ENCODE data around the gene ZC3H18.

ZC3H18 gene

DNA sequence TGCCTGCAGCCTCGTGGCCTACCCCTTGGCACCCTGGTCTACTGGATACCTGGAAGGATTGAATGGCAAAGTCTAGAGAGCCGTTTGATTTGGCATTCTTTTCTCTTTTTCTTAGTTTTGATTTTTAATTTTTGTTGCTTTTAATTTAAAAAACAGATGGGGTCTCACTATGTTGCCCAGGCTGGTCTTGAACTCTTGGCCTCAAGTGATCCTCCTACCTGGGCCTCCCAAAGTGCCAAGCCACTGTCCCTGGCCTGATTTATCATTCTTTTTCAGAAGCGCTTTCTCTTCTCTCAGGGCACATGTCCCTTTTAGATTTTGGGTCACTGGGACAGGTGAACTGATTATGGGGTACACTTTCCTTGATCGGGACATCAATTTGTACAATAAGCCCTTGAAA lies 10.8 kb downstream of the ZC3H18 start:
- Histone ChIP-seq H3K4me2 (ENCODE audit: low read length) (no peak overlapping the region), H3K27me3 (ENCODE audit: control insufficient read depth, low read length) (no peaks in the 10 kb centered on the region), H3F3A (ENCODE audit: control insufficient read depth, insufficient read depth) (no peaks in the 10 kb centered on the region), H3K36me3 (ENCODE audit: control insufficient read depth, low read length) (peaks cover 90% of the 10 kb centered on the region), H3K9me3 (ENCODE audit: control insufficient read depth, insufficient read depth, low read length) (no peaks in the 10 kb centered on the region), H4K20me1 (ENCODE audit: control insufficient read depth, insufficient read depth, low read depth, low read length) (peaks cover 10% of the 10 kb centered on the region), H3K9me2 (replicated peaks; ENCODE audit: control insufficient read depth, low read length) (no peaks in the 10 kb centered on the region), H3K4me1 (ENCODE audit: control insufficient read depth, low read length) (no peaks in the 10 kb centered on the region), H3K4me3 (ENCODE audit: low read length) (no peak overlapping the region), H3K79me2 (ENCODE audit: control insufficient read depth, low read length) (peaks cover 98% of the 10 kb centered on the region), H3K27ac (ENCODE audit: low read depth, low read length) (no peak overlapping the region)
- TF ChIP-seq, protein P1, sequence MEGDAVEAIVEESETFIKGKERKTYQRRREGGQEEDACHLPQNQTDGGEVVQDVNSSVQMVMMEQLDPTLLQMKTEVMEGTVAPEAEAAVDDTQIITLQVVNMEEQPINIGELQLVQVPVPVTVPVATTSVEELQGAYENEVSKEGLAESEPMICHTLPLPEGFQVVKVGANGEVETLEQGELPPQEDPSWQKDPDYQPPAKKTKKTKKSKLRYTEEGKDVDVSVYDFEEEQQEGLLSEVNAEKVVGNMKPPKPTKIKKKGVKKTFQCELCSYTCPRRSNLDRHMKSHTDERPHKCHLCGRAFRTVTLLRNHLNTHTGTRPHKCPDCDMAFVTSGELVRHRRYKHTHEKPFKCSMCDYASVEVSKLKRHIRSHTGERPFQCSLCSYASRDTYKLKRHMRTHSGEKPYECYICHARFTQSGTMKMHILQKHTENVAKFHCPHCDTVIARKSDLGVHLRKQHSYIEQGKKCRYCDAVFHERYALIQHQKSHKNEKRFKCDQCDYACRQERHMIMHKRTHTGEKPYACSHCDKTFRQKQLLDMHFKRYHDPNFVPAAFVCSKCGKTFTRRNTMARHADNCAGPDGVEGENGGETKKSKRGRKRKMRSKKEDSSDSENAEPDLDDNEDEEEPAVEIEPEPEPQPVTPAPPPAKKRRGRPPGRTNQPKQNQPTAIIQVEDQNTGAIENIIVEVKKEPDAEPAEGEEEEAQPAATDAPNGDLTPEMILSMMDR (IDR thresholded peaks at IDR 0.05; ENCODE audit: low read depth, low read length, poor library complexity, severe bottlenecking): no peak
- TF ChIP-seq EZH2phosphoT487 (IDR thresholded peaks at IDR 0.05; ENCODE audit: borderline replicate concordance, low read length): no peak

DNA sequence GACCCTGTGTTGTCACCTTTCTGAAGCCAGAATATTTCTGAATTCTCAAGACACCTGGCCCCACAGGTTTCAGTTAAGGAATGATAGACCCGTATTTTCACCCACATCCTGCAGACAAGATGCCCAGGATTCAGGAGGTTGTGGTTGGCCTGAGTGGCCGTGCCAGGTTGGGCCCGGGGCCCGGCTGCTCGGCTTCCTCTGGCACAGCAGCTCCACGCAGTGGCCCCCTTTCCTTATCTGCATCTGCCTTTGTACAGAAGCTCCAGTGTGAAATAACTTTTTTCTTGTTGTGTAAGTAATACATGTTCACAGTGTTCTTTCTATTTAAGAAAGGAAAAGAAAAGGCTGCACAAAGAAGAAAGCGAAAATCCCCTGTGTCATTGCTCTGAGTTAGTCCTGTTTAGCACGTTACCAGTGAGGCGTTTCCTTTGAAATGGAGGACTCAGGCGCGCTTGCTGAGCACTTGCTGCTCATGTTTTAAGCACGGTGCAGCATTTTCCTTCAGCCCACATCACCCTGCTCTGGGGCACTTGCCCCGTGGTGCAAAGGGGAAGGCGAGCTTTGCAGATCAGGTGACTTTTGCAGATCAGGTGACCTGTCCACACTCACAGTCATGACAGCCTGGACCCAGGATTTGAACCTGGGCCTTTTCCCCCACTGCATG lies 12.8 kb downstream of the ZC3H18 start:
- Histone ChIP-seq H3K9me3 (ENCODE audit: control insufficient read depth, insufficient read depth, low read length) (no peaks in the 10 kb centered on the region), H4K20me1 (ENCODE audit: control insufficient read depth, insufficient read depth, low read depth, low read length) (peaks cover 4% of the 10 kb centered on the region), H3K36me3 (ENCODE audit: control insufficient read depth, low read length) (peaks cover 90% of the 10 kb centered on the region), H3K79me2 (ENCODE audit: control insufficient read depth, low read length) (peaks cover 86% of the 10 kb centered on the region), H3K4me3 (ENCODE audit: low read length) (no peak overlapping the region), H3K27ac (ENCODE audit: low read depth, low read length) (no peak overlapping the region), H3K4me1 (ENCODE audit: control insufficient read depth, low read length) (no peaks in the 10 kb centered on the region), H3K27me3 (ENCODE audit: control insufficient read depth, low read length) (no peaks in the 10 kb centered on the region), H3K4me2 (ENCODE audit: low read length) (no peak overlapping the region), H3K9me2 (replicated peaks; ENCODE audit: control insufficient read depth, low read length) (no peaks in the 10 kb centered on the region), H3F3A (ENCODE audit: control insufficient read depth, insufficient read depth) (no peaks in the 10 kb centered on the region)
- TF ChIP-seq, protein P1 (IDR thresholded peaks at IDR 0.05; ENCODE audit: low read depth, low read length, poor library complexity, severe bottlenecking): no peak
- TF ChIP-seq EZH2phosphoT487 (IDR thresholded peaks at IDR 0.05; ENCODE audit: borderline replicate concordance, low read length): no peak

DNA sequence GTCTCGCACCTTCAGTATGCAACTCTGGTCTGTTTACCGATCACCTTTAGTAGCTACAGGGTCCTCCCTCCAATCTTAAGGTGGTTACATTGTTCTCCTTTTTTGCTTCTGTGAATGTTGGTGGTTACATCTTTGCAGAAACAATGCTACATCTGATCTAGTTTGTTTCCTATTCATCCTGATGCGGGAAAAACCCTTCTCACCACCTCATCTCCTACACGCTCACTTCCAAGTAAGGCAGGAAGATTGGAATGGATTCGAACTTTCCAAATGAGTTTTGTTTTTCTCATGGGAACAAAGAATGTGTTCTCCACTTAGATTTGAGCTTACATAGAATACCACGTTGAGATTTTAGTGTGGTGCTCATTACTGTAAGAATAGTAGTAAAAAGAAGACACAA lies 14.5 kb downstream of the ZC3H18 start:
- no peak for TF ChIP-seq EZH2phosphoT487 (IDR thresholded peaks at IDR 0.05; ENCODE audit: borderline replicate concordance, low read length)
- TF ChIP-seq, protein P1 (IDR thresholded peaks at IDR 0.05; ENCODE audit: low read depth, low read length, poor library complexity, severe bottlenecking): no peak
- no peak overlapping the region for H3K4me3 ChIP-seq (ENCODE audit: low read length)
- no peaks in the 10 kb centered on the region for H3K27me3 ChIP-seq (ENCODE audit: control insufficient read depth, low read length)
- H3K27ac ChIP-seq (ENCODE audit: low read depth, low read length): no peak overlapping the region
- H3K36me3 ChIP-seq (ENCODE audit: control insufficient read depth, low read length): peaks cover 90% of the 10 kb centered on the region
- no peaks in the 10 kb centered on the region for H3F3A ChIP-seq (ENCODE audit: control insufficient read depth, insufficient read depth)
- no peaks in the 10 kb centered on the region for H3K9me2 ChIP-seq (replicated peaks; ENCODE audit: control insufficient read depth, low read length)
- peaks cover 3% of the 10 kb centered on the region; the same call in 1 of the 2 replicates for H4K20me1 ChIP-seq (ENCODE audit: control insufficient read depth, insufficient read depth, low read depth, low read length)
- H3K9me3 ChIP-seq (ENCODE audit: control insufficient read depth, insufficient read depth, low read length): no peaks in the 10 kb centered on the region
- H3K79me2 ChIP-seq (ENCODE audit: control insufficient read depth, low read length): peaks cover 83% of the 10 kb centered on the region
- H3K4me2 ChIP-seq (ENCODE audit: low read length): no peak overlapping the region
- H3K4me1 ChIP-seq (ENCODE audit: control insufficient read depth, low read length): no peaks in the 10 kb centered on the region
